ENCODE results near the gene WNT9A. TPM values are rescaled to one million over a fixed set of nuclear protein-coding genes. Genes with fewer than 3 reads are reported as not detected.

The WNT9A gene
- total RNA-seq, 1 donor from 2014 or later = 4.1 TPM

DNA sequence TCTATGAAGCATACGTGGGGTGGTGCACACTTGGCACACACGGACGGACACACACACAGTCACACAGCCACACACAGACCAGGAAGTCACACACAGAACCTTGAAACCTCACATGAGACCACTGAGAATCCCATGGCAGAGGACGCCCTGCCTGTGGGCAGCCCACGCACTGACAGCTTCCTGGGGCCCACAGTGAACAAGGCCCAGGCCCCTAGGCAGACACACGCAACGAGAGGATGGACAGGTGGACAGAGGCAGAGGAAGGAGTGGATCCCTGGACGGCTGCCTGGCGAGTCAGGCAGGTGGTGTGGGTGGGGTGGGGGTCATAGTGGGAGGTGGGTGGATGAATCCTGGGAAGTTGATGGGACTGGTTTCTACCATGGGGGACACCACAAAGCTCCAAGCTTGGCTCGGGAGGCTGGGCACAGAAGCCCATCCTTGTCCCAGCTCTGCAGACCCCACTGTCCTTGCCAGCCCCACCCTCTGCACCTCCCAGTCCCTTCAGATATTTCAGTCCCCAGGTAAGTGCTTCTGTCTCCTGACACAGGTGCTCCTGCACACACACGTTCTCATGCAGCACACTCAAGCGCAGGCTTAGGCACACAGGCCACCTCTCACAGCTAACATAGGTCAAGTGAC, 49.1 kb downstream of the WNT9A start:
- no peak for DNase-seq (ENCODE audit: low read depth, low spot score)

DNA sequence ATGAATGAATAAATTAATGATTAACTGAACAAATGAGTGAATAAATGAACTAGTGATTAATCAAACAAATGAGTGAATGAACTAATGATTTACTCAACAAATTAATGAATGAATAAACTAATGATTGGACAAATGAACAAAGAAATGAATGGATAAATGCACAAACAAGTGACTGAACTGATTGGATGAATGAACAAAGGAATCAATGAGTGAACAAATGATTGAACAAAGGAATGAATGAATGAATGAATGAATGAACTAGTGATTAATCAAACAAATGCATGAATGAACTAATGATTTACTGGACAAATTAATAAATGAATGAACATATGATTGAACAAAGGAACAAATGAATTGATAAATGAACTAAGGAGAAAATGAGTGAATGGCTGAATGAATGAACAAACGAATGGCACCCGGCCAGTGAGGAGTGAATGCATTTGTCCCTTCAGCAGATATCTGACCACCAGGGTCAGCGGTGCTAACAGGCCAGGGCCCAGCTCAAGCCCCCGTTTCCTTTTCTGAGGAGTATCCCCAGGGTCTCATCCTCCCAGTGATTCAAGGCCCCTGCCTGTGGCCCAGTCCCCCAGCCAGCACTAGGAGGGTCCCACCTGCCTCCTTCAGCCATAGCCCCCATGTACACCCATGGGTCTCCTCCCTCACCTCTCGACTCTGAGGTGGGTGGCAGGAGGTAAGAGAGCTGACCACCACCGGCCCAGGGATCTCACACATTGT, 49.9 kb downstream of the WNT9A start:
- DNase-seq (ENCODE audit: low read depth, low spot score) = no peak

DNA sequence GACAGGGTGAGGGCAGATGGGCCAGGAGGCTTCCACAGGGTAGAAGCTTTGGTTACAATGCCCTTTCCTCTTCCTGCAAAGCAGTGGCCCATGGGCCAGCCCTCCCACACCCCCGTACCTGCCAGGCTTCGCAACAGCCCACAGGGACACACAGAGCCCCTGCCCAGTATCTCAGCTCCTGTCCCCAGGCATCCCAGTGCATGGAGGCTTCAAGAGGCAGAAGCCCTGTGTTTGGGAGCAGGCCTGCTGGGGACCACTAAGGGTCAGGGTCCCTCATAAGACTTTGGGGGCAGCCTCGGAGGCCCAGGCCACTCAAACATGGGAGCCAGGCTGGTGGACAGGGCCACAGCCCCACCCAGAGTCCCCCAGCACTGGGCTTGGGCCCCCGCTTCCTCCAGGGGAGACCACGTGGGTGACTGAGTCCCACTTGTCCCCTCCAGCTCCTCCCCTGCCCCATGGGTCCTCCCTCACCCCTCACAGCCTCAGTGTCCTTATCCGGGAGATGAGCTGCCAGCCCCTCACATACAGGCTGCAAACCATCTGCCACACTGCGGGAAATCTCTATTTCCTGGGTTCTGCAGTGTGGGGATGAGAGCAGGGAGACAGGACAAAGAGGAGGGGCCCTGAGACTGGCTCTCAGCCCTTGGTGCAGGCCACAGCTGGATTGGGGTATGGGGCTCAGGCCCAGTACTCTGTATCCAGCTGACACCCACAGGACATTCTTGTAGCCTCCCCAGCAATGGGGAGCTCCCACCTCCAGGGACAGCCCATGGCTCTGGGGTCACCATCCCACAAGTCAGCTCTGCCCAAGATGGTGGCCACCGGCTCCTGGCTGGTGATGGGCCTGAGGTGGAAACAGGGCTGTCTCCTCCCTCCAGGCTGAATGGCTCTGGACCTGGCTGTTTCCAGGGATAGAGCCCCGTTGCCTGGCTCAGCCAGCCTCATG, 50.7 kb downstream of the WNT9A start:
- no peak for DNase-seq (ENCODE audit: low read depth, low spot score)

DNA sequence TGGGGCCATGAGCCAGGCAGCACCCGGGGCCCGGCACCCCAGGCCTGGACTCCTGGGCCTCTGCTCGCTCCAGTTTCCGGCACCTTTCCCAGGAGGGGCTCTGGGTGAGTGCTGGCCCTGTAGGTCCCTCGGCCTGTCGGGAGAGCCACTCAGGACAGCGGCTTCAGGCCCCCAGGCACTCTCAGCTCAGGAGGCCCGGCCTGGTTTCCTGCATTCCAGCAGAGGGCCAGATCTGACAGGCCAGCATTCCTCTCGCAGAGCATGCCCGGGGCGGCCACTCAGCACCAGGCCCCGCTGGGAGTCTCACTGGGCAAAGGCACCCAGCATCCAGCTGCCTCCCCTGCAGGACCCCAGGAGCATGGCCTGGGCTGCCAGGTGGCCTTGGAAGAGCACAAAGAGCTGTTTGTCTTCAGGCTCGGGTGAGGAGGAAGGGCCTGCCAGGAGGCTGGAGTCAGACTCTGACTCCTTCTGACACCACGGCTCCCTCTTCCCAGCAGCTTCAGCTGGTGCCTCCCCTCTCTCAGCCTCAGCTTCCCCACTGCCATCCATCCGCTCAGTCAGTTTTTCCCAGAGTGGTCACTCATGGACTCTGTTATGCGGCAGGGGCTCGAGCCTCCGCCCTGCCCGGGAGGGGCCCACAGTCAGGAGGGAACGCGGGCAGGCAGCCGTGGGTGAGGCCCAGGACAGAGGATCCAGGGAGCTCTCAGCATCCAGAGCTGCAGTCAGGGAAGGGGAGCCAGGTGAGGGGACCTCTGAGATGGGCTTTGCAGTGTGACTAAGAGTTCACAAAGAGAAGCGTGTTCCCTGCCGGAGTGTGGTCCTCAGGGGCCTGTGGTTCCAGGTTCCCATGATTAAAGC, 51.7 kb downstream of the WNT9A start:
- DNase-seq (ENCODE audit: low read depth, low spot score) = no peak

DNA sequence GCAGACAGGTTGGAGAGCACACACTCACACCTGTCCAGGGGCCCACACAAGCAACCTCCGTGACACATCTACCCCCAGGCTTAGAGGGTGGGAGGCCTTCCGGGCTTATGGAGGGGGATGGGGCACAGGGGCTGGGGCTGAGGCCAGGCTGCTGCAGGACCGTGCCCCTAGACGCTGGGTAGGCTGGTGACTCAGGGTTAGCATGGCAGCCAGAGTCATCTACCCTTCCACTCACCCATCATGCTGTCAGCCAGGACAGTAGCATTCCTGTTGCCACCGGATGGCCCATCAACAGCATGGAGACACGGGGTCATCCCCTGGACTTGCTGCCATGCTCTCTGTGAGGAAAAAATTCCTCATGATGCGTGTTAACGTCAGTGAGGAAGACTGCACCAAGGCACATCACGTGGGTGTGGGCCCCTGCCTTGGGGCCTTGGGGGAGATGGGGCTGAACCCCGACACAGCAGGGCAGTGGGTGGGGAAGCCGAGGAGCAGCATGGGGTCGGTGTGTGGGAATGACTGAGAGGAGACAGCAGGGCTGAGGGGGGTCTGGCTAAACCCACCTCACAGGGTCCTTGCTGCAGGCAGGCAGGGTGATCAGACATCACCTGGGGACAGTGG, 52.8 kb downstream of the WNT9A start:
- DNase-seq (ENCODE audit: low read depth, low spot score) = no peak

DNA sequence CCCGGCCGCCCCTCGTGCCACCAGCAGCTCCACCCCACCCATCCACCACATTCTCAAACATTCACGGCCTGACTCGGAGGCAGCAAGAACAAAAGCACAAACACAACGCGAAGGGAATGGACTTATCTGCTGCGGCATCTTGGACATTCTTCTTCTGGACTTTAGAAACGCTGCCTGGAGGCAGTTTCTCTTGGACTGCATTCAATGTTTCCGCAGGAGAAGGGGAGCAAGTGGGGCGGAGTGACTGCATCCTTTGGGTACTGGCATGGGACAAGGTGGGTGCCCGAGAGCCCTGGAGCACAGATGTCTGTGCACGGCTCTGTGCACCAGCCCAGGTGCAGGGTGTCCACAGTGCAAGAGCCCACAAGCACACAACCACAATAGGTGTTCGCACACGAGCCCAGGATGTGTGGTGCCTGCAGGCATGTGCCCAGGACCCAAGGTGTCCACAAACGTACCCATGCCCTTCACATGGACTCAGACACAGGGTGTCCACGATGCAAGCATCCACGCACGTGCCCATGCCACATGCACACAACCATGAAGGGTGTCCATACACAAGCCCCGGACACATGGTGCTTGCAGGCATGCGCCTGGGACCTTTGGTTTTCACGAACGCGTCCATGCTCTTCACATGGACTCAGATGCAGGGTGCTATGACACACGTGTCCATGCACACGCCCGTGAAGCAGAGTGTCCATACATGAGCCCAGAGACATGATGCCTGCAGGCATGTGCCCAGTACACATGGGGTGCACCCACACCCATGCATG, 53.6 kb downstream of the WNT9A start:
- no peak for DNase-seq (ENCODE audit: low read depth, low spot score)

DNA sequence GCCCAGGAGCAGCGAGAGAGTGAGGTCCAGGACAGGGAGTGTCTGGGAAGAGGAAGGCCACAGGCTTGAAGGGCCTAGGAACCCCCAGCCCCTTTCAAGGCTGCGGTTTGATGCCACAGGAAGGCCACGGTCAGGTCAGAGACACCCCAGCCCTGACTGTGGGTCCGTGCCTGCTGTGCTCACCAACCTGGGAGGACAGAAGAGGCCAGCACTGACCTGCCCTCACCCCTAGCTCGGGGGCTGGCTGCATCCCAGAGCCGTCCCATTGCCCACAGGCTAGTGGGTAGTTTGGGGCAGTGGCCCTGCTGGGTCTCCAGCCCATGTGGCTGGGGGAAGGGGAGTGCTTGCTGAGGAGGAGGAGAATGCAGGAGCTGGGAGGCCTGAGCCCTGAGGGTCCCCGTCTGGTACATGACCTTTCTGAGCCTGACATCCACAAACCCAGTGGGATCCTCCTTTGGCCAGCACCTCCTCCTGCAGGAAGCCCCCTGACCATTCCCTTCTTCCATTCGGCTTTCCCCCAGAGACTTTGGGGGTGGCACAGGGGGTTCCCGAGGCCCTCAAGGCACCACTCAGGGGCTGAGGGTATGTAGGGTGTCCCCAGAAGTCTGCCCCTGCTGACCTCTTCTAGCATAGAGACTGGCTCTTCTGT, 54.3 kb downstream of the WNT9A start:
- no peak for DNase-seq (ENCODE audit: low read depth, low spot score)

DNA sequence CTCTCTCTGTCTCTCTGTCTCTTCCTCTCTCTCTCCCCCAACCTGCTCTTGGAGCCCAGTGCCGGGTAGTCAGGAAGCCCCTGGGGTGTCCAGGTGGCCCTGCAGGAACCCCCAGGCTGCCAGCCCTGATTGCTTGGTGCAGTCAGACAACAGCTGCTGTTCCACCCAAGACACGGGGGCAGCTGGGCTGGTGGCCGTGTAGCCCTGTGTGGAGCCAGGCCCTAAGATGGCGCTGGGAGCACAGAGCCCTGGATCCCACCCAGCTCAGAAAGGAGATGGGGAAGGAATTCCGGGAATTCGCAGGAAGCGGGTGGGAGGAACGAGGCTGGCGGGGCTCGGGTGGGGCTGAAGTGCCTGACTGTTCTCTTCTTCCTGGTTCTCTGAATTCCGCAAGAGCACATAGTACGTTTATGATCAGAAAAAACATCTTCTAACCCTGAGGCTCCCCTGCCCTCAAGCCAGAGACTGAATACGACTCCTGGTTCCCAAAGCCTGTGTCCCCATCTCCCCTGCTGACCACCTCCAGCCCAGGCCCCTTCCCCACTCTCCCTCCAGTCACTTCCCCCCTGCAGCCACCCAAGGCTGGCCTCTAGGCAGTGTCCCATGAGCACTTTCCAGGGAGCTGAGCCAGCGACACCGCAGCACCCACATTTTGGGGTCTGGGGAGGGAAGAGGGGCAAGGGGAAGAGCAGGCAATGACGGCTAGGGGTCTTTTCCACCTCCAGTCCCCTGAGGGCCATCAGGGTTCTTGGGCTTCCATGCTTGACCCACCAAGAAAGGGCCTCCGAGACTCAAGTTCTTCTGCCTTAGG, 55.0 kb downstream of the WNT9A start:
- DNase-seq (ENCODE audit: low read depth, low spot score) = no peak

DNA sequence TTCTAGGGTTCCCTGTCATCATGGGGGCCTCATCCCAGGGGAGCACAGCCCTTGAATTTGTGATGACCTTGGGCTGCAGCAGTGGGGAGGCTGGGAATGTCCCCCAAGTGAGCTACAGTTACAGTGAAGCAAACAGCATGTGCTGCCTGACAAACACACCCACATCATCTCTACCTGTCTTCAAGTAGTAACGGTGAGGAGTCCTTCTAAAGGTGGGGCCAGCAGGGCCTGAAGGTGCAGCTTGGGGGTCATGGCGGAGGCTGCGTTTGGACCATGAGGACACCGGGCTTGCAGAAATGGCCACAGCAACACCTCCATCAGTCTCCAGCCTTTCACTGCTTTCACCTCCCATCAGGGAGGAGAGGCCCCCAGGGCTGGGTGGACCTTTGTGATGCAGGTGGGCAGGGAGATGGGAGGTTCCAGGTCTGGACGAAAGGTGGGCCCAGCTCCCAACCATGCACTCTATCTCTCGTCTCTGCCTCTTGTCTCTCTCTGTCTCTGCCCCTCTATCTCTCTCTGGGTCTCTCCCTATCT, 55.7 kb downstream of the WNT9A start:
- no peak for DNase-seq (ENCODE audit: low read depth, low spot score)

DNA sequence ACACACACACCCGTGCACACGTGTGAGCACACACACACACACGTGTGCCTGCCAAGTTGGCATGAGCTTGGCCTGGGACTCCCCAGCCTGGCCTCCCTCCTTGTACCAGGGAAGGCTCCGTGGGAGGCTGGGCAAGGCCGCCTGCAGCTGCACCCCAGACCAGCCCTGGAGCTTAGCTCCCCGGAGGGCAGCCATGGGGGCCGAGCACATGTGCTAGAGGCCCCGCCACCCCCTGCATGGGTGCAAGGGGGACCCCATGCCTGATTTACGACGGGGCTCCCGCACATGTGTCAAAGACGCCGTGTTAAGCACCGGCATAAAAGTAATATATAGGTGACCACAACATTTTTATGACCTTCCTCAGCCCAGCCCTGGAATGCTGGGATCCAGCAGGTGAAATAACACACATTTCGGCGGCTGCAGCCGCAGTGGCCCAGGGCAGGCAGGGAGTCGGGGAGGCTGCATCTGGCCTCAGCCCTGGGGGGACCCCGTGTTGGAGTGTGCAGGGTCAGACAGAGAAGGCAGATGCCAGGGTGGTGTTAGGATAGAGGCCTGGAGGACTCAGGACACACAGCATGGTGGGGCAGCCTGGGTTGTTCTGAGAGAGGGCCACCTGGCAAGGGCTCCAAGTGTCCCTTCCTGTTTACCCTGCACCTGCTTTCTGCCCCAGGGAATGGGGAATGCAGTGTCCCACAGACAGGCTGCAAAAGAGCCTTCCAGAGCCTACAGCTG, 56.3 kb downstream of the WNT9A start:
- DNase-seq (ENCODE audit: low read depth, low spot score) = no peak

DNA sequence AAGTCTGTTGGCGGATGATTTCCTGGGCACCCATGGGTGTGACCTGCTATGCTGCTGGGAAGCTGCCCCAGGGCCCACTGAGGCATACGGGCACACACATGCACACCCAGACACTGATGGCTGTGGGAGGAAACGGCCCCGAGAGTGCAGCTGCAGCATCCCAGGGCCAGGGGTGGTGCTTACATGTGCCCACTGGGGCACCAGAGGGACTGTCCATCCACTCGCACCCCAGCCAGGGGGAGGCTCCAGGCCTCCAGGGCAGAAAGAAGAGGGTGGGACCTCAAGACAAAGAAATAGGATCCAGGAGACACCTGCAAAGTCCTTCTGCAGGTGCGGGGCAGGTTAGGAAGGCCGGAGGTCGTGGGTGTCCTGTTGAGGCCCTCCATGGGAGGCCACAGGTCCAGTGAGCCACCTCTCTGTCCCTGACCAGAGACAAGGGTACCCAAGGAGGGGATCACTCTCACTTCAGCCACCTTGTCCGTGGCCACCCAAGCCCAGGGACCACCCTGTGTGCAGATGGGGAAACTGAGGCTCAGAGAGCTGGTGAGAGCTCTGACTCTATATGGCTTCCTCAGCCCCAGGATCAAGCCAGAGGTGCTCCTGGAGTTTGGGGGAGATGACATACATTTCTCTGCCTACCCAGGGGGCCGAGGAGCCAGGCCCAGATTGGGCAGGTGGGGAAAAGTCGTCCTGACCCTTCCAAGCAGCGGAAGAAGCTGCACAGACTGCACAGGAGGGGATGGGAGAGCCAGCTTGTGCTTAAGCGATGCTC, 57.1 kb downstream of the WNT9A start:
- no peak for DNase-seq (ENCODE audit: low read depth, low spot score)

DNA sequence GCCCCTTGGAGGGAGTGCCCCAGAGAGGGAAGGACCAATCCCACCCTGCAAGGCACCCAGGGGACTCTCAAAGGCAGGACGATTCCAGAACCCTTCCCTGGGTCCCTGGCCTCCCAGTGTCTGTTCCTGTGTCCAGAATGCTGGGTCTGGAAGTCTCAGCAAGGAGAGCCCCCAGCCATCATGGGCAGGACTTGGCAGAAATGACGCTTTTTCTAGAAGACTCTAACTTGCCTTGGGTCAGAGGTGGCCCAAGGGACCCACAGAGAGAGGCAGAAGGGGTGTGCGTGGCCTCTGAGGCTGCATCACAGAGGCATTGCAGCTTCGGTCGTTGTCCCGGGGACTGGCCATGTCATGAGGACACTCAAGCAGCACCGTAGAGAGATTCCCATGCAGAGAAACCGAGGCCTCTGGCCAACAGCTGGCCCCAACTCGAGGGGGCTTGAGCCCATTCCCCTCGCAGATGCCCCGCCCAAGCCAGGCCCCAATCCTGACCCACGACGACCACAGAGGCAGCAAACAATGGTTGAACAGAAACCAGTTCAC, 57.8 kb downstream of the WNT9A start:
- DNase-seq (ENCODE audit: low read depth, low spot score) = no peak

DNA sequence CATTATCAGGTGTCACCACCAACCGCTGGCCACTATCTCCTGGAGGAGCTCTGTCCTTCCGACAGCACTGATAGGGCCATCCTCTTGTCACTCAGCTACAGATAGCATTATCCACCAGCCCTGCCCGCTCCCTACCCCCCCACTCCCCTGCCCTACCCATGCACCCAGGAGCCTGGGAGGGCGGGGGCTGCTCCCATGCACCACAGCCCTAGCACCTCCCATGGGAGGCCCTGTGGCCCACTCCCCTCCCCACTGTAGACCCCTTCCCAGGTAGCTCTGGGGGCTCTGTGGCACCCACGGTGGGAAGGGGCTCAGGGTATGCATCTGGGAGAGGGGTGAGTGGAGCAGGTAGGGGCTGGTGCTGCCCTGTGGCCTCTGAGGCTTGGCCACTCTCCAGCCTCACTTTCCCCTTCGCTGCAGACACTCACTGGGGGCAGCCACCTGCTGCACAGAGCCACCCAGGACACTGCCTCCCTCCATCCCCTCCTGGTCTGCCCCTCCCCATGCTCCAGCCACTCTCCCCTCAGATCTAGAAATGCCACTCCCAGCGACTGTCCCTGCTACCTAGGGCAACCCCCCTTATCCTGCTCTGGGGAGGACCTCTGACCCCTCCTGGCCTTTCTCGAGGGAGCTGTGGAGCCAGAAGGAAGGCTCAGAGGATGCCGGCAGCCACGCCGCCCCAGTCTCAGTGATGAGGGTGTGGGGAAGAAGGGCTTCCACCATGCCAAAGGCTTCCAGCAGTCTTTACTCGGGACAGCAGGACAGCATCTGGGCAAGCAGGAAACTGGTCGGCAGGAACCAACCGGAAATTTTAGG, 58.5 kb downstream of the WNT9A start:
- no peak for DNase-seq (ENCODE audit: low read depth, low spot score)

DNA sequence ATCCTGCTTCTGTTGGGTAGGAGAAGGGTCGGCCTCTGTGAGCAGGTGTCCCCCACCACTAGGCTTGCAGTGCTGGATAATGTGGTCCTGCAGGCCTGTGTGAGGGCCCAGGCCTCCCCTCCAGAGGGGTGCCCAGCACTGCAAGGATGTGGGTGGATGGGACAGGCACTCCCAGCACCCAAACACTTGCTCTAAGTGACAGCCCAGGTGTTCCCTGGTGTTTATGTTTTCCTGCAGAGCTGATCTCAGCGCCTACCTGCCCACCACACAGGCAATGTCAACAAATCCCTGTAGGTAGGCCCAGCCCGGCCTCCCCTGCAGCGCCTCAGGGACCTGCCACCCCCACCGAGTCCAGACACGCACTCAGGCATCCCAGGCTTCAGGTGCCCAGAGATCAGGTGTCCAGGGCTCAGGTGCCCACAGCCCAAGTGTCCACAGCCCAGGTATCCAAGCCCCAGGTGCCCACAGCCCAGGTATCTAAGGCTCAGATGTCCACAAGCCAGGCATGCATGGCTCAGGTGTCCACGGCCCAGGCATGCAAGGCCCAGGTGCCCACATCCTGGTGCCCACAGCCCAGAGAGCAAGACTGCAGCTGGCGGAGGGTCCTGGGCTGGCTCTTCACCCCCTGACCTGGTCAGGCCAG, 59.2 kb downstream of the WNT9A start:
- DNase-seq (ENCODE audit: low read depth, low spot score) = no peak

DNA sequence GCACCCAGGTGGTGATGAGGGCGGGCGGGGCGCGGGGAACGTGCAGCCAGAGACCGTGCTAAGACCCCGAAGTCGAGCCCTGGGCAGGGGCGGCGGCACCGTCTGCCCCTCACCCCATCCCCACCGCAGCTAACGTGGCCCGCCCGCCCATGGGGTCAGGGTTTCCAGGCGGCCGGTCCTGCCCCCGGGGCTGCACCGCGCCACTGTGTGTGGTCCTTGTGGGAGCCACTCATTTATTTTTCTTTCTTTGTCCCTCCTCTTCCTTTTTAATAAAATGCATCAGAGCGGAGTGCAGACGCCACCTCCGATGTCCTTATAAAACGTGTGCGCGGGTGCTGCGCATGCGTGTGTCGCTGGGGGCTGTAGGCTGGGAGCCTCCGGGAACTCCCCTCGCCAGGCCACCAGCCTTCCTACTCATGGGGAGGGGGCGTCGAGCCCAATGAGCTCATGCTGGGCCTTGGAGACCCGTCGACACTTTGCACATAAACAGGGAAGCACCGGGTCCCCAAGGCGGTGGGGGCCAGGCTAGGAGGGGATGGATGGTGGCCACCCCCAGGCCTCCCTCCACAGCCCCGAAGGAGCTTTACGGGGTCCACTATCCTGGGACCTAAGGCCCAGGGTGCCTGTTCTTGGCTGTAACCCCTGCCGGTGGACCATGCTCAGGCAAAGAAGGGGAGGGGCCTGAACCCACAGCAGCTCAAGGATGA, 59.9 kb downstream of the WNT9A start:
- no peak for DNase-seq (ENCODE audit: low read depth, low spot score)

Measured in pulmonary artery endothelial cell (primary cell).